SU-DHL-6 (cell line): ENCODE data around the gene ACTR8.

Source experiments
- H2AFZ ChIP-seq: fragments of 200-600 bp; sonication (generic); 2 replicates; pipeline ENCODE4 v1.6.1; 2014; ENCODE audit warnings: low read depth, mild to moderate bottlenecking, moderate library complexity, mixed read lengths, antibody characterized with exemption, low read length; ENCODE audit not compliant: severe bottlenecking
- H3F3A ChIP-seq: fragments of 200-600 bp; shearing (Covaris generic); 2 replicates; pipeline ENCODE4 v1.6.0; 2016; ENCODE audit warnings: antibody characterized with exemption, mild to moderate bottlenecking; ENCODE audit not compliant: insufficient read depth
- H3K27ac ChIP-seq: fragments of 200-600 bp; sonication (generic); 2 replicates; pipeline ENCODE4 v1.5.1; 2016; ENCODE audit warnings: low read depth, mild to moderate bottlenecking, low read length, moderate library complexity, mixed read lengths
- H3K27me3 ChIP-seq: fragments of 200-600 bp; sonication (generic), shearing (Covaris generic); 2 replicates; pipeline ENCODE4 v1.6.0; 2014; ENCODE audit warnings: mild to moderate bottlenecking, low read length
- H3K36me3 ChIP-seq: fragments of 200-600 bp; sonication (generic); 2 replicates; pipeline ENCODE4 v1.6.1; 2014; ENCODE audit warnings: mild to moderate bottlenecking, low read length, mixed read lengths
- H3K4me2 ChIP-seq: fragments of 300-600, 200-600 bp; shearing (Covaris generic), sonication (generic); 2 replicates; pipeline ENCODE4 v1.6.0; 2014; ENCODE audit warnings: low read length, low read depth, mild to moderate bottlenecking; ENCODE audit not compliant: poor library complexity, severe bottlenecking
- H3K4me3 ChIP-seq: fragments of 200-600 bp; sonication (generic); 2 replicates; pipeline ENCODE4 v1.5.1; 2014; ENCODE audit warnings: antibody characterized with exemption, low read length, mild to moderate bottlenecking, mixed read lengths; ENCODE audit not compliant: insufficient read depth, poor library complexity, severe bottlenecking
- H3K79me2 ChIP-seq: fragments of 200-600 bp; sonication (generic); 2 replicates; pipeline ENCODE4 v1.6.1; 2014; ENCODE audit warnings: mild to moderate bottlenecking, low read length, moderate library complexity; ENCODE audit not compliant: insufficient read depth
- H3K9ac ChIP-seq: fragments of 200-600 bp; sonication (generic); 2 replicates; pipeline ENCODE4 v1.7.0; 2014; ENCODE audit warnings: mild to moderate bottlenecking, low read length
- H3K9me2 ChIP-seq: fragments of 200-600 bp; sonication (generic); replicated peaks from 2 replicates; pipeline ENCODE4 v1.6.1; 2014; ENCODE audit warnings: low read length; ENCODE audit not compliant: insufficient read depth
- H3K9me3 ChIP-seq: fragments of 200-600 bp; sonication (generic); 2 replicates; pipeline ENCODE4 v1.6.1; 2014; ENCODE audit warnings: low read length, mixed read lengths; ENCODE audit not compliant: insufficient read depth
- H4K20me1 ChIP-seq: fragments of 200-600 bp; sonication (generic); 2 replicates; pipeline ENCODE4 v1.6.1; 2014; ENCODE audit warnings: low read depth, mild to moderate bottlenecking, antibody characterized with exemption, low read length, moderate library complexity, mixed read lengths
- CTCF ChIP-seq: fragments of 200-600 bp; sonication (generic); IDR thresholded peaks from one replicate; pipeline ENCODE4 v1.5.1; 2017; ENCODE audit warnings: antibody characterized with exemption, mild to moderate bottlenecking, low read length, moderate library complexity; ENCODE audit not compliant: insufficient read depth, poor library complexity, severe bottlenecking
- EZH2phosphoT487 ChIP-seq: fragments of 200-600 bp; sonication (generic), shearing (Covaris generic); conservative IDR thresholded peaks from 2 replicates; pipeline ENCODE4 v1.6.1; 2018; ENCODE audit warnings: mild to moderate bottlenecking, antibody characterized with exemption, low read length, moderate library complexity, mixed read lengths

Gene ACTR8

DNA sequence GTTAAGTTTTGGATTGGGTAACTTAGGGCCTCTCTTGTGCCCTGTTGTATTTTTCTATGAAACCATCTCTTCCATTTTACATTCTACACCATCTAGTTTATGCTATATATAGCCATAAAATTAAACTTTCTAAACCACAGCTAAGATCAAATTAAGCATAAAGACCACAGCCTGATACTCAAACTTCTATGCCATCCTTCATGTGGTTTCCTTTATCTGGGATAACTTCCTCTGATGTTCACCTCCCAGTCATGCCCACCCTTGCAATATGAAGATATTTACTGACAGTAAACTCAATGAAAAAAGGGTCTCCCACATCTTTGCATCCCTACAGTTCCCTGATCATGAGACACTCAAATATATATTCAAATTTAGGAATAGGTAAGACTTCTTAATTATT is 5.5 kb upstream of the ACTR8 start:
- peaks cover 45% of the 10 kb centered on the region for H3K79me2 ChIP-seq
- 0 out of 2 replicates have a peak, but pooled peaks cover 15% of the 10 kb centered on the region for H3K36me3 ChIP-seq
- H4K20me1 ChIP-seq: no peaks in the 10 kb centered on the region; the same call in 1 of the 2 replicates
- peaks cover 14% of the 10 kb centered on the region for H3F3A ChIP-seq
- H3K9me3 ChIP-seq: no peaks in the 10 kb centered on the region
- H3K4me2 ChIP-seq: no peak overlapping the region
- H3K9me2 ChIP-seq: no peaks in the 10 kb centered on the region
- no peaks in the 10 kb centered on the region for H3K27me3 ChIP-seq
- no peak overlapping the region for H2AFZ ChIP-seq
- no peak for TF ChIP-seq CTCF
- no peak for TF ChIP-seq EZH2phosphoT487
- H3K4me3 ChIP-seq: no peak overlapping the region
- no peak overlapping the region for H3K27ac ChIP-seq
- H3K9ac ChIP-seq: no peak overlapping the region

- H3K4me2 ChIP-seq: no peak overlapping the region
- no peak overlapping the region for H3K4me3 ChIP-seq
- peaks cover 14% of the 10 kb centered on the region for H3F3A ChIP-seq
- H3K79me2 ChIP-seq: peaks cover 44% of the 10 kb centered on the region
- H3K27me3 ChIP-seq: no peaks in the 10 kb centered on the region
- H2AFZ ChIP-seq: no peak overlapping the region
- no peaks in the 10 kb centered on the region for H3K9me3 ChIP-seq
- H3K27ac ChIP-seq: no peak overlapping the region
- H3K9me2 ChIP-seq: no peaks in the 10 kb centered on the region
- H3K9ac ChIP-seq: no peak overlapping the region
- H3K36me3 ChIP-seq: 0 out of 2 replicates have a peak, but pooled peaks cover 15% of the 10 kb centered on the region
- H4K20me1 ChIP-seq: no peaks in the 10 kb centered on the region
- TF ChIP-seq EZH2phosphoT487: no peak
- TF ChIP-seq CTCF: no peak
Measured at GRCh38 chr3:53885239-53885638, 3.3 kb upstream of the ACTR8 start.

DNA sequence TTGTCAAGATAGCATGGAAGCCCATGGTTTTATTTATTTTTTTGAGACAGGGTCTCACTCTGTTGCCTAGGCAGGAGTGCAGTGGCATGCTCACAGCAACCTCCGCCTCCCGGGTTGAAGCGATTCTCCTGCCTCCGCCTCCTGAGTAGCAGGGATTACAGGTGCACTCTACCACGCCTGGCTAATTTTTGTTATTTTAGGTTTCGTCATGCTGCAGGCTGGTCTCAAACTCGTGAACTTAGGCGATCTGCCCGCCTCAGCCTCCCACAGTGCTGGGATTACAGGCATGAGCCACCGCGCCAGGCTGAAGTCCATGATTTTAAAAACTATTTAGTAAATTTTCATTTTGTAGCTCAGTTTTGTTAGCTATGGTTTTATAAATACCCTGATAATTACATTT is 2.7 kb upstream of the ACTR8 start:
- Histone ChIP-seq H3K9me2 (no peaks in the 10 kb centered on the region), H3K9ac (no peak overlapping the region), H3K27me3 (no peaks in the 10 kb centered on the region), H3F3A (peaks cover 14% of the 10 kb centered on the region), H3K36me3 (peaks cover 20% of the 10 kb centered on the region; the same call in 1 of the 2 replicates), H4K20me1 (no peaks in the 10 kb centered on the region), H3K4me3 (no peak overlapping the region), H2AFZ (no peak overlapping the region), H3K9me3 (no peaks in the 10 kb centered on the region), H3K4me2 (no peak overlapping the region), H3K27ac (no peak overlapping the region), H3K79me2 (peaks cover 38% of the 10 kb centered on the region)
- TF ChIP-seq CTCF (no peak), EZH2phosphoT487 (no peak)

GRCh38 chr3:53883008-53883407 is 1.1 kb upstream of the ACTR8 start:
- Histone ChIP-seq H3K27ac (no peak overlapping the region), H3K27me3 (no peaks in the 10 kb centered on the region), H3K79me2 (peaks cover 21% of the 10 kb centered on the region), H3K9me3 (no peaks in the 10 kb centered on the region), H3F3A (peaks cover 14% of the 10 kb centered on the region), H2AFZ (no peak overlapping the region), H4K20me1 (no peaks in the 10 kb centered on the region), H3K9me2 (no peaks in the 10 kb centered on the region), H3K36me3 (peaks cover 36% of the 10 kb centered on the region; the same call in 1 of the 2 replicates), H3K4me2 (no peak overlapping the region), H3K9ac (no peak overlapping the region), H3K4me3 (no peak overlapping the region)
- TF ChIP-seq EZH2phosphoT487 (no peak), CTCF (no peak)
